Astrocyte of the spinal cord (primary cell): ENCODE results near the gene ETV5.

Experiments used
- DNase-seq: peaks from one replicate; pipeline ENCODE4 v3.0.0; 2011; ENCODE audit warnings: low read depth, low spot score
- H3K4me3 ChIP-seq: 2 replicates; pipeline ENCODE4 v1.5.1; 2011; ENCODE audit warnings: low read depth, mild to moderate bottlenecking, low read length, moderate library complexity
- CTCF ChIP-seq: IDR thresholded peaks from 2 replicates; pipeline ENCODE4 v1.5.1; 2012; ENCODE audit warnings: low read depth, mild to moderate bottlenecking, low read length, inconsistent platforms
- in situ Hi-C: cut with HindIII; loops from 2 replicates; pipeline ENCODE4 v1.10.0; 2017; ENCODE audit warnings: low sequenced_read_pairs

The ETV5 gene

GRCh38 chr3:186049001-186049400, 59.9 kb downstream of the ETV5 start:
- in situ Hi-C loops = no loop called here
- DNase-seq = no peak
- no peak overlapping the region for H3K4me3 ChIP-seq
- no peak for TF ChIP-seq CTCF

DNA sequence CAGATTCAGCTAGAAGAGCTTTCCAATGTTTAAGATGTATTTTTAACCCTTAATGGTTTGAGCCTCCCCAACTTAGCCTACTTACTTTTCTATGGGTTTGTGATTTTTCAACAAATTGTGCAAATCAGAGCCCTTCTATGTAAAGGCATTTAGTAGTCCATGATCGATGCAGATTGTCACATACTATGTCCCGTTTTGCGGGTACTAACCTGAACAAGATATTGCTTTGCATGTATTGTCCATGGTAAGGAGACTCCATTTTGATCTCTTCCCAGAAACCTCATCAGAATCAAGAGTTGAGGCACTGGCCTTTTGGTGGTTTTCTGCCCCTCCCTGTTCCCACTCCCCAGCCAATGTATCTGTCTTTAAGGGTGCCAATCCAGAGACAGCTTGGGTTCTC, 60.8 kb downstream of the ETV5 start:
- TF ChIP-seq CTCF = no peak
- H3K4me3 ChIP-seq = no peak overlapping the region
- in situ Hi-C loops = no loop called here
- DNase-seq = no peak

- DNase-seq = no peak
- in situ Hi-C loops = no loop called here
- H3K4me3 ChIP-seq = no peak overlapping the region
- TF ChIP-seq CTCF = no peak
These were observed 62.1 kb downstream of the ETV5 start for GRCh38 chr3:186046838-186047237.

- TF ChIP-seq CTCF = no peak
- H3K4me3 ChIP-seq = no peak overlapping the region
- in situ Hi-C loops = no loop called here
- peak; percentile 36 for DNase-seq
These were observed 63.9 kb downstream of the ETV5 start for GRCh38 chr3:186044968-186045367.

GRCh38 chr3:186044427-186044826, 64.5 kb downstream of the ETV5 start:
- no peak for DNase-seq
- no peak for TF ChIP-seq CTCF
- H3K4me3 ChIP-seq = no peak overlapping the region
- in situ Hi-C loops = no loop called here

DNA sequence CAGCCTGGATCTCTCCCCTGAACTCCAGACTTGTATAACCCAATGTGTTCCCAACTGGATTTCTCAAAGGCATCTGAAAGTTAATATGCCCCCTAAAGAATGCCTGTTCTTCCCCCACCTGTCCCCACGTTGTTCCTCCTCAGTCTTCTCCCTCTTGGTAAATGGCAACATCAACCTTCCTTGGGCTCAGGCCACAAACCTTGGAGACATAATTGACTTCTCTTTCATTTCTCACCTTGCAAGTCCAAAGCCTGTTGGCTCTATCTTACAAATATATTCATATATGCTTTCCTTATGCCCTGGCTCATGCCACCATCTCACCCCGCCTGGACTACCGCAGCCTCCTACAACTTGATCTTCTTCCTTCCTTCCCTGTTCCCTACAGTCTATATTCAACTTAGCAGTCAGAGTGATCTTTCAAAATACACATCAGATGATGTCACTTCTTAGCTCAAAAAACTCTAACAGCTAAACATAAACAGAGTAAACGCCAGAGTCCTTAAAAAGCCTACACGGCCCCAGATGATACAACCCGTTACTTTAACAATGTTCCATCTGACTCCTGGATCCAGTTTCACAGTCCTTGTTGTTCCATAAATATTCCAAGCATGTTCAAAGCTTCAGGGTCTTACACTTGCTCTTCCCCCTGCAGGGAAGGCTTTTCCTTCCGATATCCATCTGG, 66.2 kb downstream of the ETV5 start:
- in situ Hi-C loops = no loop called here
- no peak for DNase-seq
- TF ChIP-seq CTCF = no peak
- no peak overlapping the region for H3K4me3 ChIP-seq
